Hepatocyte (in vitro differentiated cells): ENCODE data around the gene NAA38. TPM values are rescaled to one million over a fixed set of nuclear protein-coding genes. Genes with fewer than 3 reads are reported as not detected.
A peak's percentile ranks its signal among the peaks of the same experiment; 100 is the strongest.

Source experiments
- DNase-seq: peaks from one replicate; pipeline ENCODE4 v3.0.0-alpha.2; 2016; ENCODE audit warnings: low spot score
- H2AFZ ChIP-seq: fragments of 200-600 bp; sonication (generic); 2 replicates; pipeline ENCODE4 v1.6.0; 2016; ENCODE audit warnings: antibody characterized with exemption, mild to moderate bottlenecking
- H3K27ac ChIP-seq: fragments of 200-600 bp; sonication (generic); 2 replicates; pipeline ENCODE4 v1.5.1; 2016; ENCODE audit warnings: mild to moderate bottlenecking
- H3K27me3 ChIP-seq: fragments of 200-600 bp; sonication (generic); 2 replicates; pipeline ENCODE4 v1.6.1; 2016
- H3K36me3 ChIP-seq: fragments of 200-600 bp; sonication (generic); replicated peaks from 2 replicates; pipeline ENCODE4 v1.5.1; 2016; ENCODE audit warnings: low read depth; ENCODE audit not compliant: insufficient read depth
- H3K4me1 ChIP-seq: fragments of 200-600 bp; sonication (generic); 2 replicates; pipeline ENCODE4 v1.5.1; 2016; ENCODE audit warnings: mild to moderate bottlenecking, moderate library complexity; ENCODE audit not compliant: insufficient read depth
- H3K4me2 ChIP-seq: fragments of 200-600 bp; sonication (generic); 2 replicates; pipeline ENCODE4 v1.6.0; 2016
- H3K4me3 ChIP-seq: fragments of 200-600 bp; sonication (generic); 2 replicates; pipeline ENCODE4 v1.5.1; 2016; ENCODE audit warnings: mild to moderate bottlenecking
- H3K79me2 ChIP-seq: fragments of 200-600 bp; sonication (generic); 2 replicates; pipeline ENCODE4 v1.6.0; 2017; ENCODE audit warnings: mild to moderate bottlenecking
- H3K9me2 ChIP-seq: fragments of 200-600 bp; sonication (generic); replicated peaks from 2 replicates; pipeline ENCODE4 v1.6.0; 2017; ENCODE audit warnings: mild to moderate bottlenecking; ENCODE audit not compliant: insufficient read depth
- H3K9me3 ChIP-seq: fragments of 200-600 bp; sonication (generic); 2 replicates; pipeline ENCODE4 v1.5.1; 2016; ENCODE audit warnings: low read depth, mild to moderate bottlenecking
- H4K20me1 ChIP-seq: fragments of 200-600 bp; sonication (generic); 2 replicates; pipeline ENCODE4 v1.6.0; 2016; ENCODE audit warnings: mild to moderate bottlenecking; ENCODE audit not compliant: insufficient read depth, poor library complexity, severe bottlenecking
- CTCF ChIP-seq: fragments of 200-600 bp; sonication (generic); IDR thresholded peaks from 2 replicates; pipeline ENCODE4 v1.5.1; 2016; ENCODE audit warnings: antibody characterized with exemption, mild to moderate bottlenecking; ENCODE audit not compliant: poor library complexity
- EZH2 ChIP-seq: fragments of 200-600 bp; sonication (generic); IDR thresholded peaks from 2 replicates; pipeline ENCODE4 v1.6.1; 2016; ENCODE audit warnings: antibody characterized with exemption, mild to moderate bottlenecking, borderline replicate concordance
- EZH2phosphoT487 ChIP-seq: fragments of 200-600 bp; sonication (generic); IDR thresholded peaks from one replicate; pipeline ENCODE4 v1.6.1; 2018; ENCODE audit warnings: antibody characterized with exemption, mild to moderate bottlenecking, low read depth, moderate library complexity; ENCODE audit not compliant: unreplicated experiment, severe bottlenecking
- WGBS: methylation state at CpG from one replicate; pipeline ENCODE4 v1.1.6; 2016; ENCODE audit warnings: low lambda C conversion rate; ENCODE audit errors: missing lambda C conversion rate; 5-methylcytosine and 5-hydroxymethylcytosine counted together
- polyA plus RNA-seq: library from polyadenylated mRNA; unstranded; fragments of >200 nt; fragmentation: Nextera tagmentation; extraction: Ambion mirVana; gene quantifications from 2 replicates; pipeline ENCODE4 v1.2.1, GENCODE V29; 2016
- total RNA-seq: library from RNA; depleted of rRNA; stranded (reverse); fragments of >200 nt; gene quantifications from 2 replicates; pipeline ENCODE4 v1.2.3, GENCODE V29; 2014

The NAA38 gene
- total and polyA plus RNA-seq, 2 experiments from 2014 or later, result 66.0 to 147 TPM

GRCh38 chr17:7835814-7836595, 21.4 kb downstream of the NAA38 start:
- peaks cover 34% of the 10 kb centered on the region for H3K79me2 ChIP-seq
- H4K20me1 ChIP-seq, result peaks cover 22% of the 10 kb centered on the region
- no peaks in the 10 kb centered on the region for H3K36me3 ChIP-seq
- DNase-seq, result no peak
- H3K27me3 ChIP-seq, result no peaks in the 10 kb centered on the region
- under 1% methylated on average over 32 of the region's 61 CpGs for WGBS
- peaks cover 32% of the 10 kb centered on the region for H3K4me1 ChIP-seq
- H3K9me2 ChIP-seq, result no peaks in the 10 kb centered on the region
- peak overlapping the region; percentile 58 for H3K4me3 ChIP-seq
- peak overlapping the region; percentile 6 for H2AFZ ChIP-seq
- no peak for TF ChIP-seq EZH2
- TF ChIP-seq EZH2phosphoT487, result no peak
- no peak for TF ChIP-seq CTCF
- H3K9me3 ChIP-seq, result no peaks in the 10 kb centered on the region
- peak overlapping the region; percentile 94 for H3K4me2 ChIP-seq
- peak overlapping the region; percentile 98 for H3K27ac ChIP-seq

- Histone ChIP-seq H3K36me3 (no peaks in the 10 kb centered on the region), H3K9me3 (no peaks in the 10 kb centered on the region), H3K4me1 (peaks cover 24% of the 10 kb centered on the region), H3K4me3 (peak overlapping the region; percentile 58), H3K79me2 (peaks cover 25% of the 10 kb centered on the region), H2AFZ (no peak overlapping the region), H3K4me2 (peak overlapping the region; percentile 94), H3K9me2 (no peaks in the 10 kb centered on the region), H3K27me3 (no peaks in the 10 kb centered on the region), H3K27ac (peak overlapping the region; percentile 98), H4K20me1 (peaks cover 15% of the 10 kb centered on the region)
- DNase-seq, result peak; percentile 99
- TF ChIP-seq CTCF, result peak; percentile 87
- TF ChIP-seq EZH2phosphoT487, result no peak
- 2% methylated on average over 44 of the region's 69 CpGs for WGBS
These were observed 22.2 kb downstream of the NAA38 start for GRCh38 chr17:7834957-7835813.

- H2AFZ ChIP-seq, result peak overlapping the region; percentile 57
These were observed 22.8 kb downstream of the NAA38 start for GRCh38 chr17:7834542-7834956.

More at GRCh38 chr17:7834542-7834956, 22.8 kb downstream of the NAA38 start:
- Histone ChIP-seq H3K4me1 (peaks cover 18% of the 10 kb centered on the region), H3K27ac (peak overlapping the region; percentile 95), H3K4me3 (peak overlapping the region; percentile 51), H3K27me3 (no peaks in the 10 kb centered on the region), H3K36me3 (no peaks in the 10 kb centered on the region), H3K4me2 (peak overlapping the region; percentile 93), H4K20me1 (peaks cover 10% of the 10 kb centered on the region), H3K9me2 (no peaks in the 10 kb centered on the region), H3K79me2 (peaks cover 19% of the 10 kb centered on the region), H3K9me3 (no peaks in the 10 kb centered on the region)
- peak; percentile 71 for DNase-seq
- TF ChIP-seq EZH2phosphoT487 (no peak), EZH2 (no peak), CTCF (no peak)
- WGBS, result 0% methylated on average over 13 of the region's 20 CpGs
